ENCODE data around the gene MGAT5B.
"Not testable (repeated sequence)": the region's sequence is repeated elsewhere in the genome, so short reads cannot be mapped to it uniquely, and the experiment has no call there.

Gene MGAT5B

DNA sequence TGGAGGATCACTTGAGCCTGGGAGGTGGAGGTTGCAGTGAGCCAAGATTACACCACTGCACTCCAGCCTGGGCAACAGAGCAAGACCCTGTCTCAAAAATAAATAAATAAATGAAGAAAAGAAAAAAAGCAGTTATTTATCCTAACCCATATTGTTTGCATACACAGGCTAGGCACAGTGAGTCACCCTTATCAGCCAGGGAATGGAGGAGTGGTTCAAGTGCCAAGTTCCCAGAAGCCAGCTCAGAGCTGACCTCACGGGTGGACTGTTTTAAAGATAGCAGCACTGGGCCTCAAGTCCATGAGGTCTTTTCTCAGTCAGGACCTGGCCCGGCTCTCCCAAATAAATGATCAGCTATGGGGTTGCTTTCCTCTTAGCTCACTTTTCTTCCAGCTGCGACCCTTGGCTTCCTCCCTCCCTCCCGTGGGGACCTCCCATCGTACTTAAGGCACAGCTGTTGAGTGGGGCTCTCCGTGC, 22.6 kb upstream of the MGAT5B start:
- no peak for DNase-seq (ENCODE audit: extremely low read depth in 1 of 2, low read depth in 1 of 2)

- no peak for DNase-seq (ENCODE audit: extremely low read depth in 1 of 2, low read depth in 1 of 2)
Observed at GRCh38 chr17:76847031-76847430, 21.2 kb upstream of the MGAT5B start.

DNA sequence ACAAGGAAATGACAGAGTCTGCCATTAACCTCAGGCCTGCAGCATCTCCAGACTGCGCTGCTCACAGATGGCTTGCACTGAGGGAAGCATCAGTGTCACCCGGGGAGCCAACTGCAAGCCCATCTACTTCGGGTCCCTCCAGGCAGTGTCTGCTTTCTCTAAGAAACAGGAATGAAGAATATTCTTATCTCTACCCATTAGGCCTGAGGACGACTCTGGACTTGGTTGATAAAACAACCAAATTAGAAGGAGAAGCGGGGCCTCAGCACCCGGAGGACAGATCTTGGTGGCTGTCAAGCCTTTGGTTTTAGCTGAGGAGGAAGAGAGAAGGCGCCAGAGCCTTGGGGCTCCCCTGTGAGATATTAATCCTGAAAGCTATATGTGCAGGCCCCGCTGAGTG, 19.5 kb upstream of the MGAT5B start:
- DNase-seq (ENCODE audit: extremely low read depth in 1 of 2, low read depth in 1 of 2): no peak

DNA sequence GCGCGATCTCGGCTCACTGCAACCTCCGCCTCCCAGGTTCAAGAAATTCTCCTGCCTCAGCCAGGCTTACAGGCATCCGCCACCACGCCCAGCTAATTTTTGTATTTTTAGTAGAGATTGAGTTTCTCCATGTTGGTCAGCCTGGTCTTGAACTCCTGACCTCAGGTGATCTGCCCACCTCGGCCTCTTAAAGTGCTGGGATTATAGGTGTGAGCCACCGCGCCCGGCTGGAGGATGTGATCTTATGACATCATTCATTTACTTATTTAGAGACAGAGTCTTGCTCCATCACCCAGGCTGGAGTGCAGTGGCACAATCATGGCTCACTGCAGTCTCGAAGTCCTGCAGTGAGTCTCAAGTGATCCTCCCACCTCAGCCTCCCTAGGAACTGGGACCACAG, 19.0 kb upstream of the MGAT5B start:
- not testable (repeated sequence) for DNase-seq (ENCODE audit: extremely low read depth in 1 of 2, low read depth in 1 of 2)

GRCh38 chr17:76852843-76853242, 15.4 kb upstream of the MGAT5B start:
- DNase-seq (ENCODE audit: extremely low read depth in 1 of 2, low read depth in 1 of 2): no peak

GRCh38 chr17:76855105-76855504, 13.1 kb upstream of the MGAT5B start:
- no peak for DNase-seq (ENCODE audit: extremely low read depth in 1 of 2, low read depth in 1 of 2)

DNA sequence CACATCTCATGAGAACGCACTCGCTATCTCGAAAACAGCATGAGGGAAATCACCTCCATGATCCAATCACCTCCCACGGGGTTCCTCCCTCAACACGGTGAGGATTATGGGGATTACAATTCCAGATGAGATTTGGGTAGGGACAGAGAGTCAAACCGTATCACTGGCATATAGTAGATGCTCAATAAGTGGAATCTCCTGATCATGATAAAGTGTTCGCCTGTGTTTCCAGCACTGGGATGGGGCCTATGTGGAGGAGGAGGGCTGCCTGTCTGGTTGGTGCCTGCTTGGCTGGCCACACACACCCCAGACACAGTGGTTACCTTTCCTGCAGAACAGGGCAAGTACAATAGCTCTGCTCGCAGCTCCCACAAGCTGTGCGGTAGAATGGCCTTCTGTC, 6.1 kb upstream of the MGAT5B start:
- DNase-seq (ENCODE audit: extremely low read depth in 1 of 2, low read depth in 1 of 2): no peak

GRCh38 chr17:76862494-76862893, 5.7 kb upstream of the MGAT5B start:
- no peak for DNase-seq (ENCODE audit: extremely low read depth in 1 of 2, low read depth in 1 of 2)

- no peak for DNase-seq (ENCODE audit: extremely low read depth in 1 of 2, low read depth in 1 of 2)
Observed at GRCh38 chr17:76864024-76864423, 4.2 kb upstream of the MGAT5B start.

DNA sequence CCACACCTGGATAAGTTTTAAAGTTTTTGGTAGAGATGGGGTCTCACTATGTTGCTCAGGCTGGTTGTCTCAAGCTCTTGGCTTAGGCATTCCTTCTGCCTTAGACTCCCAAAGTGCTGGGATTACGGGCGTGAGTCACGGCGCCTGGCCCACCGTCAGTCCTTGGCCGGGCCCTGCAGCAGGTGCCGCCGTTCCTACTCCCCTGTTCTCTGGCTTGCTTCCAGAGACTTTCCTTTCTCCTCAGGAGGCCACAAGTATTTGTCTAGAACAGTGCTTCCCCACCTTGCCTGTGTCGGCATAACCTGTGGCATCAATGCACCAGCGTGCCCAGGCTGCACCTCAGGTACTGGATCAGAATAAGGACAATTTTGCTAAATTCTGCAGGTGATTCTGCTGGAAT, 3.0 kb upstream of the MGAT5B start:
- no peak for DNase-seq (ENCODE audit: extremely low read depth in 1 of 2, low read depth in 1 of 2)

DNA sequence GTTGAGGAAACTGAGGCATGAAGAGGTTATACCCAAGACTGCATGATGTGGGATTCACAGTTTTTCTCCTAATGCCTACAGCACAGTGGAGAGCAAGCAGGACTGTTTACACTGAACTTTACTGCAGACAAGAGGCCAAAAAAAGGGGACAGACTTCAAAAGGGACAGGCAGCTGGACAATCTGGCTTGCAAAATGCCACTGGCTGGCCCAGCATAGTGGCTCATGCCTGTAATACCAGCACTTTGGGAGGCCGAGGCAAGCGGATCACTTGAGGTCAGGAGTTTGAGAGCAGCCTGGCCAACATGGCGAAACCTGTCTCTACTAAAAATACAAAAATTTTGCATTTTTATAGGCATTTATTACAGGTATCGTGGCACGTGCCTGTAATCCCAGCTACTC, 2.0 kb upstream of the MGAT5B start:
- DNase-seq (ENCODE audit: extremely low read depth in 1 of 2, low read depth in 1 of 2): no peak

- DNase-seq (ENCODE audit: extremely low read depth in 1 of 2, low read depth in 1 of 2): no peak
Observed at GRCh38 chr17:76866774-76867577, 1.2 kb upstream of the MGAT5B start.

DNA sequence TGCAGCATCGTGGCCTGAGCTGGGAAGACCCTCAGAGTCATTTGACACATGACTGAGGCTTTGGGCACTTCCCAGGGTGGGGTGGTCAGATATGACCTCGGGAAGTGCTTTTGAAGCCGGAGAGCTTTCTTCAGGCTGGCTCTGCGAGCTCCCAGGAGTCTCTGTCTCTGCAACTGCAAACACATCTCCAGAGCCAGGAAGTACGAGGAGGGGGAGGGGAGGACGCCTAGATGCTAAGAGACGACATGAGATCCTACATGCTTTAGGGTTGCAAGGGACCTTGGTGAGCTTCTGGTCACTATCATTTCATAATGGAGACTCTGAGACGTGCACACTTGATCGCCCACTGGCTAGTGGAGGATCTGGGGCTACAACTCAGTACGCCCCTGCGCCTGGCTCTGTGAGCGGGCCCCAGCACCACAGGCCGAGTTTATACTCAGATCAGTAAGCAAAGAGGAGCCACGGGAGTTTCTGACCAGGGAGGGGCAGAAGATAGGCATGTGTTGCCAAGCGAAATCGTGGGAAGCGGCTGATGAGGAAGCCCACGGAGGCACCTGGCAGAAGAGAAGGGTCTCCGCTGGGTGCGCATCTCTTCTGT, 527 bp upstream of the MGAT5B start:
- DNase-seq (ENCODE audit: extremely low read depth in 1 of 2, low read depth in 1 of 2): no peak

GRCh38 chr17:76868669-76869495, 678 bp downstream of the MGAT5B start:
- DNase-seq (ENCODE audit: extremely low read depth in 1 of 2, low read depth in 1 of 2): no peak

DNA sequence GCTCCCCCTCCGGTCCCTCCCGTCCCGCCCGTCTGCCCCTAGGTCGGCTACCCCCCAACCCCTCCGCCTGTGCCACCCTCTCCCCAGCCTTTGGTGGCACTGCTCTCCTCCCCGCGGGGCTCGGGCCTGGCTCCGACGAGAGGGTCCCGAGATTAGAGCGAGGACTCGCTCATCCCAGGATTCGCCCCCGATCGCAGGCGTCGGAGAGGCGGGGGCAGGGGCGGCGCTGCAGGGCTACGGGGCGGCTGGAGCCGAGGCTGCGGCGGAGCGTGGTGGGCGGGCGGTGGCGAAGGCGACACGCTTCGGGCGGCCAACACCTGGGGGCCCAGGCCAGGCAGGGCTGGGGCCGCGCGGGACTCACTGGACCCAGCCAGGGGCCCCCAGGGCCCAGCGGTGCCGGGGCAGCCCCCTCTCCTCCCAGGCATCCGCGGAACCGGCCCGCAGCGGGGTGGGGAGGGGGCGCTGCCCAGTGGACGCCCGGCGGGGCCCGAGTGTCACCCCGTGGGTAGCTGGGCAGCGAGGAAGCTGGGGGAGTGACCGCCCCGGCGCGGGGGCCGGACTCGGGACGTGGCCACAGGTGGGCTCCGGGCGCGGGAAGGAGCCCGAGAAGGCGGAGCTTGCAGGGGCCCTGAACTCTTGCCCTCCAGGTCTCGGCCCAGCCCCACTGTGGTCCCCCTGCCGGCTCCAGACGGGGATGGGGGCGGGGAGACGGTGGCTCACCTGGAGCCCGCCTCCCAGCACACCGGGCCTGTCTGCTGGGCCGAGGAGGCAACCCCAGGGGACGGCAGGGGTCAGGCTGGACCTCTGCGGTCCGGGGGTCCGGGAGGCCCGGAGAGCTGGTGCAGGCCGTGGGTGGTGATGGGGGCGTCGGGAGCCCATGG, 1.5 kb downstream of the MGAT5B start:
- no peak for DNase-seq (ENCODE audit: extremely low read depth in 1 of 2, low read depth in 1 of 2)

GRCh38 chr17:76870377-76870714, 2.1 kb downstream of the MGAT5B start:
- DNase-seq (ENCODE audit: extremely low read depth in 1 of 2, low read depth in 1 of 2): no peak

- DNase-seq (ENCODE audit: extremely low read depth in 1 of 2, low read depth in 1 of 2): no peak
Observed at GRCh38 chr17:76871668-76872067, 3.5 kb downstream of the MGAT5B start.

GRCh38 chr17:76872221-76872873, 4.1 kb downstream of the MGAT5B start:
- DNase-seq (ENCODE audit: extremely low read depth in 1 of 2, low read depth in 1 of 2): no peak

DNA sequence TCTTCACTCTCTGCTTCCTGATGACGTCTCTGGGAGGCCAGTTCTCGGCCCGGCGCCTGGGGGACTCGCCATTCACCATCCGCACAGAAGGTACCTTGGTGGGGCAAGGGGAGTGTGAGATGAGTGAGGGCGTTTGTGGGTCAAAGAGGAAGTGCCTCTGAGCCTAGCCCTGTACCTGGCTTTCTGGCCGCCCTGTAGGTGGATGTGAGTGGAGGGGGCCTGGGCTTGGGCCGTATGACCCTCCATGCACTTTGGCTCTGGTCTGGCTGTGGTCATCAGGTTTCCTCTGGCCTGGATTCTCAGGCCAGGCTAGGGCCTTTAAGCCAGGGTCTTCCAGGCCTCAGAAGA, 4.6 kb downstream of the MGAT5B start:
- DNase-seq (ENCODE audit: extremely low read depth in 1 of 2, low read depth in 1 of 2): no peak

- DNase-seq (ENCODE audit: extremely low read depth in 1 of 2, low read depth in 1 of 2): no peak
Observed at GRCh38 chr17:76873856-76874255, 5.7 kb downstream of the MGAT5B start.
